Erythroblast (primary cell): ENCODE data around the gene STK38.

Source experiments
- GATA1 ChIP-seq: IDR thresholded peaks from 2 replicates; pipeline ENCODE4 v1.6.1; 2011; ENCODE audit warnings: low read depth, mild to moderate bottlenecking, control low read depth, low read length, moderate library complexity
- POLR2A ChIP-seq: IDR thresholded peaks from 2 replicates; pipeline ENCODE4 v1.6.1; 2011; ENCODE audit warnings: mild to moderate bottlenecking, low read length

- TF ChIP-seq GATA1: no peak
- TF ChIP-seq POLR2A: no peak
These were observed 10.3 kb downstream of the STK38 start for GRCh38 chr6:36536873-36537547.
